Measurements from ENCODE around the gene EFNA2. TPM values are rescaled to one million over a fixed set of nuclear protein-coding genes. Genes with fewer than 3 reads are reported as not detected.

Gene EFNA2
- total and polyA plus RNA-seq, 2 of the 8 experiments (the other 6 are each of a cell fraction or from before 2014, with no cell fraction given) = 4.0 to 7.0 TPM

DNA sequence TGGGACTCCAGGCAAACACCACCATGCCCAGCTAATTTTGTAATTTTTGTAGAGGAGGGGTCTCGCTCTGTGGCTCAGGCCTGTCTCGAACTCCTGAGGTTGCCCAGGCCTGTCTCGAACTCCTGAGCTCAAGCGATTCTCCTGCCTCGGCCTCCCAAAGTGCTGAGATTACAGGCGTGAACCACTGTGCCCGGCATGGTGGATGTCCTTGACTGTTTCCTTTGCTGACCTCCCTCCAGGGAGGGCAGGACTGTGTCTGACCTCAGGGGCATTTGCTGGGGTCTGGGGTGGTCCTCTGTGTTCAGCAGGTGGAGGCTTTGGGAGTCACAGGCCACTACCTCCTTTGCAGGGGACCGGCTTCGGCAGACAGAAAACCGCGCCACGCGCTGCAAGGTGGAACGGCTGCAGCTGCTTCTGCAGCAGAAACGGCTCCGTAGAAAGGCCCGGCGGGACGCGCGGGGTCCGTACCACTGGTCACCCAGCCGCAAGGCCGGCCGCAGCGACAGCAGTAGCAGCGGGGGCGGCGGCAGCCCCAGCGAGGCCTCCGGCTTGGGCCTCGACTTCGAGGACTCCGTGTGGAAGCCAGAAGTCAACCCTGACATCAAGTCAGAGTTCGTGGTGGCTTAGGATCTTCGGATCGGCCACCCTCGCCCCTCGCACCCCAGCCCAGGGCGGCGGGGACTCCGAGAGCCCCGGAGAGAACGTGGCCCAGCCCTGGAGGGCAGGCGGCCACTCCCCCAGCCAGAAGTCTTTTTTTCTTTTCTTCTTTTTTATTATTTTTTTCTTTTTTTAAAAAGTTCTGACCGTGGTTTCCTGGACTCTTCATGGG, 28.8 kb upstream of the EFNA2 start:
- Histone ChIP-seq H4K8ac (ENCODE audit: extremely low read depth, insufficient read depth, low read length) (no peak overlapping the region), H3K4me2 (ENCODE audit: insufficient read depth in 1 of 2, low read depth in 2 of 2, low read length in 2 of 2) (no peak overlapping the region), H2AK5ac (ENCODE audit: low read depth, low read length) (no peak overlapping the region), H4K5ac (ENCODE audit: insufficient read length, low read depth, low read length) (no peak overlapping the region), H3K23ac (ENCODE audit: insufficient read length) (no peak overlapping the region), H3K56ac (replicated peaks; ENCODE audit: insufficient read length, low read depth, low read length) (no peak overlapping the region), H3K4ac (replicated peaks; ENCODE audit: insufficient read length, low read depth, low read length) (no peak overlapping the region), H2BK15ac (ENCODE audit: low read length) (no peak overlapping the region), H2BK12ac (ENCODE audit: low read depth, low read length) (no peak overlapping the region), H3K36me3 (ENCODE audit: control insufficient read depth in 2 of 4, insufficient read depth in 4 of 4, low read length in 3 of 4) (peaks cover 23 to 66% (median 37%) of the 10 kb centered on the region in 4 experiments), H3K9me3 (ENCODE audit: insufficient read depth in 2 of 2, low read depth in 1 of 2, low read length in 1 of 2) (no peaks in the 10 kb centered on the region), H3K9ac (replicated peaks in 1 of 4; ENCODE audit: extremely low read depth in 1 of 4, low read depth in 3 of 4, low read length in 3 of 4) (no peak overlapping the region), H3K23me2 (ENCODE audit: low read depth, low read length) (peaks cover 13% of the 10 kb centered on the region; the same call in 1 of the 2 replicates), H3K79me2 (ENCODE audit: control insufficient read depth in 1 of 2, insufficient read depth in 2 of 2, low read length in 2 of 2) (peaks cover under 1 to 32% of the 10 kb centered on the region in 2 experiments; a peak in 3 of 4 replicates), H3K4me1 (replicated peaks in 1 of 4; ENCODE audit: control insufficient read depth in 3 of 4, insufficient read depth in 4 of 4, low read length in 3 of 4) (peaks cover 0 to 35% (median 21%) of the 10 kb centered on the region in 4 experiments; a peak in 6 of 7 replicates), H2AFZ (ENCODE audit: low read length) (no peak overlapping the region), H4K91ac (replicated peaks; ENCODE audit: insufficient read length, low read length) (no peak overlapping the region), H3K18ac (ENCODE audit: extremely low read depth, low read length) (no peak overlapping the region), H3K14ac (ENCODE audit: insufficient read length) (no peak overlapping the region), H3K27ac (ENCODE audit: low read depth, low read length) (no peak overlapping the region), H3K27me3 (replicated peaks in 1 of 4; ENCODE audit: control insufficient read depth in 3 of 4, extremely low read depth in 1 of 4, insufficient read depth in 3 of 4, low read length in 3 of 4) (no peaks in the 10 kb centered on the region; a peak in 1 of 7 replicates), H2BK20ac (ENCODE audit: low read length) (no peak overlapping the region), H4K20me1 (replicated peaks in 1 of 2; ENCODE audit: control insufficient read depth in 1 of 2, insufficient read depth in 2 of 2, low read length in 2 of 2) (peaks cover 17 to 32% of the 10 kb centered on the region in 2 experiments), H2BK5ac (ENCODE audit: low read depth, low read length) (no peak overlapping the region), H3K79me1 (ENCODE audit: low read depth, low read length) (peaks cover 12% of the 10 kb centered on the region; the same call in 1 of the 2 replicates), H3K4me3 (ENCODE audit: extremely low read depth in 1 of 4, insufficient read depth in 2 of 4, low read depth in 3 of 4, low read length in 4 of 4) (no peak overlapping the region), H2BK120ac (replicated peaks; ENCODE audit: low read depth, low read length) (no peak overlapping the region)
- TF ChIP-seq POLR2AphosphoS5 (IDR thresholded peaks at IDR 0.05; ENCODE audit: low read depth, low read length) (0 out of 2 replicates have a peak, but pooled peaks have one; percentile 40), POLR2A (IDR thresholded peaks at IDR 0.05; ENCODE audit: control extremely low read depth in 1 of 2, low read depth in 2 of 2, low read length in 2 of 2) (0 out of 3 replicates have a peak, but pooled peaks of 1 of the 2 experiments have one; percentile 19), SRF (IDR thresholded peaks at IDR 0.05; ENCODE audit: low read depth, low read length) (no peak)
- no peak for FAIRE-seq
- no peak for DNase-seq (ENCODE audit: low read depth in 1 of 2, low spot score in 2 of 2)
- WGBS, 2 experiments (ENCODE audit: extremely low coverage in 1 of 2, insufficient coverage in 1 of 2, insufficient read length in 1 of 2, insufficient replicate concordance in 2 of 2, low coverage in 1 of 2, low lambda C conversion rate in 2 of 2, missing lambda C conversion rate in 1 of 2) = 93% methylated on average over 42 of the region's 46 CpGs; no CpG with 5 or more reads in 1 of the 2 experiments
- ChIA-PET CTCF (ENCODE audit: partially characterized antibody) (interaction anchor here (0.6 to 15.9 kb wide), 3 partner anchors 10 to 221 kb away, joined by 4 to 212 read pairs (median 42); partner anchors contain the start of gene ATP5F1D), POLR2A (ENCODE audit: partially characterized antibody) (interaction anchor here (1.1 to 19.4 kb wide), 6 partner anchors 8 to 152 kb away, joined by 3 to 456 read pairs (median 168); partner anchors contain the start of genes ATP5F1D, CBARP, CIRBP and FAM174C)
